Neural crest cell (in vitro differentiated cells): ENCODE data around the gene LSM12. TPM values are rescaled to one million over a fixed set of nuclear protein-coding genes. Genes with fewer than 3 reads are reported as not detected.
A peak's percentile ranks its signal among the peaks of the same experiment; 100 is the strongest.

Experiments
- DNase-seq: peaks from one replicate; pipeline ENCODE4 v3.0.0; 2021; ENCODE audit warnings: low read depth, mixed read lengths, low spot score
- H3K27ac Mint-ChIP-seq: one replicate; pipeline ENCODE4 v1.8.0; 2021; ENCODE audit warnings: mild to moderate bottlenecking, mixed read lengths; ENCODE audit not compliant: unreplicated experiment
- H3K27me3 Mint-ChIP-seq: 2 replicates; pipeline ENCODE4 v1.8.0; 2021; ENCODE audit warnings: low read depth, mild to moderate bottlenecking, mixed read lengths
- H3K36me3 Mint-ChIP-seq: 2 replicates; pipeline ENCODE4 v1.8.0; 2021; ENCODE audit warnings: low read depth, mild to moderate bottlenecking, mixed read lengths
- H3K4me1 Mint-ChIP-seq: 2 replicates; pipeline ENCODE4 v1.8.0; 2021; ENCODE audit warnings: mixed read lengths
- H3K4me3 Mint-ChIP-seq: one replicate; pipeline ENCODE4 v1.8.0; 2021; ENCODE audit warnings: mild to moderate bottlenecking, mixed read lengths
- H3K9me3 Mint-ChIP-seq: 2 replicates; pipeline ENCODE4 v1.8.0; 2021; ENCODE audit warnings: mixed read lengths
- CTCF ChIP-seq: fragments of 200-600 bp; sonication (generic); conservative IDR thresholded peaks from 2 replicates; pipeline ENCODE4 v1.5.0; 2021; ENCODE audit warnings: antibody characterized with exemption, mild to moderate bottlenecking
- long read RNA-seq: library from polyadenylated mRNA; unstranded; transcript quantifications from one replicate; pipeline ENCODE4 v2.0.0, GENCODE V29; 2020
- total RNA-seq: library from RNA; stranded (reverse); gene quantifications from 2 replicates; pipeline ENCODE4 v1.2.1, GENCODE V29; 2021

Gene LSM12
- 59.7 and 60.9 TPM in 2 replicates for total RNA-seq
- long read RNA-seq, transcript LSM12-201 (5 exons, 2,308 nt), result major isoform, 32 of 73 reads
- long read RNA-seq, partial matches to known transcripts, result 1 of 73 reads
- long read RNA-seq, other reads (novel, unspliced or antisense), result 40 of 73 reads

- Mint-ChIP-seq H3K4me3 (peak within 1 kb of the TSS; percentile 95), H3K27me3 (no peaks in the 10 kb centered on the region), H3K36me3 (peaks cover 7% of the 10 kb centered on the region), H3K9me3 (no peaks in the 10 kb centered on the region), H3K4me1 (peaks cover 43% of the 10 kb centered on the region), H3K27ac (peak within 1 kb of the TSS; percentile 97)
- TF ChIP-seq CTCF, result no peak
- DNase-seq, result peak; percentile 91
Observed at GRCh38 chr17:44066204-44066930, at the start of gene LSM12. TSS of gene LSM12 (minus strand) at chr17:44066671. CDS start at chr17:44066587, 84 bp downstream.

GRCh38 chr17:44115585-44116415 lies 49.3 kb upstream of the LSM12 start:
- Mint-ChIP-seq H3K27me3 (no peaks in the 10 kb centered on the region), H3K9me3 (no peaks in the 10 kb centered on the region), H3K4me1 (peaks cover 12% of the 10 kb centered on the region), H3K27ac (peak overlapping the region; percentile 27), H3K36me3 (no peaks in the 10 kb centered on the region), H3K4me3 (no peak overlapping the region)
- peak; percentile 54 for DNase-seq
- peak; percentile 71 for TF ChIP-seq CTCF

- no peaks in the 10 kb centered on the region for H3K27me3 Mint-ChIP-seq
- no peaks in the 10 kb centered on the region for H3K9me3 Mint-ChIP-seq
- no peak for TF ChIP-seq CTCF
- no peaks in the 10 kb centered on the region for H3K36me3 Mint-ChIP-seq
- DNase-seq, result no peak
- H3K27ac Mint-ChIP-seq, result no peak overlapping the region
- no peak overlapping the region for H3K4me3 Mint-ChIP-seq
- H3K4me1 Mint-ChIP-seq, result peaks cover 12% of the 10 kb centered on the region
Observed at GRCh38 chr17:44113868-44114840, 47.7 kb upstream of the LSM12 start.

GRCh38 chr17:44113382-44113781 lies 46.9 kb upstream of the LSM12 start:
- Mint-ChIP-seq H3K4me3 (no peak overlapping the region), H3K27ac (no peak overlapping the region), H3K4me1 (peaks cover 17% of the 10 kb centered on the region), H3K9me3 (no peaks in the 10 kb centered on the region), H3K36me3 (no peaks in the 10 kb centered on the region), H3K27me3 (no peaks in the 10 kb centered on the region)
- no peak for DNase-seq
- no peak for TF ChIP-seq CTCF
